Activated CD4-positive, alpha-beta T cell treated with anti-CD3 and anti-CD28 coated beads, Interleukin-2, amount 10 ng/mL, durations not matched to agents 24 days and 14 days (primary cell): Measurements from ENCODE around the gene PRKRIP1. TPM values are rescaled to one million over a fixed set of nuclear protein-coding genes. Genes with fewer than 3 reads are reported as not detected.
"Not testable (repeated sequence)": the region's sequence is repeated elsewhere in the genome, so short reads cannot be mapped to it uniquely, and the experiment has no call there.

Source experiments
- DNase-seq: peaks from one replicate; pipeline ENCODE4 v3.0.0; 2022
- H3K27ac Mint-ChIP-seq: one replicate; pipeline ENCODE4 v1.8.0; 2022; ENCODE audit warnings: mild to moderate bottlenecking, mixed read lengths
- H3K27me3 Mint-ChIP-seq: one replicate; pipeline ENCODE4 v1.8.0; 2022; ENCODE audit warnings: mixed read lengths
- H3K36me3 Mint-ChIP-seq: one replicate; pipeline ENCODE4 v1.8.0; 2022; ENCODE audit warnings: low read depth, mild to moderate bottlenecking, mixed read lengths
- H3K4me1 Mint-ChIP-seq: one replicate; pipeline ENCODE4 v1.8.0; 2021; ENCODE audit warnings: mixed read lengths
- H3K4me3 Mint-ChIP-seq: one replicate; pipeline ENCODE4 v1.8.0; 2022; ENCODE audit warnings: mild to moderate bottlenecking, moderate library complexity, mixed read lengths
- H3K9me3 Mint-ChIP-seq: one replicate; pipeline ENCODE4 v1.8.0; 2021; ENCODE audit warnings: mixed read lengths
- intact Hi-C: fragments of 100-400 bp; cut with micrococcal nuclease; formaldehyde crosslinking; loops from one replicate; pipeline ENCODE4 v1.15.1; 2023
- total RNA-seq: library from RNA; stranded (reverse); gene quantifications from 2 replicates; pipeline ENCODE4 v1.2.3, GENCODE V29; 2022

PRKRIP1 gene
- total RNA-seq, 1 donor from 2014 or later: 31.7 TPM

DNA sequence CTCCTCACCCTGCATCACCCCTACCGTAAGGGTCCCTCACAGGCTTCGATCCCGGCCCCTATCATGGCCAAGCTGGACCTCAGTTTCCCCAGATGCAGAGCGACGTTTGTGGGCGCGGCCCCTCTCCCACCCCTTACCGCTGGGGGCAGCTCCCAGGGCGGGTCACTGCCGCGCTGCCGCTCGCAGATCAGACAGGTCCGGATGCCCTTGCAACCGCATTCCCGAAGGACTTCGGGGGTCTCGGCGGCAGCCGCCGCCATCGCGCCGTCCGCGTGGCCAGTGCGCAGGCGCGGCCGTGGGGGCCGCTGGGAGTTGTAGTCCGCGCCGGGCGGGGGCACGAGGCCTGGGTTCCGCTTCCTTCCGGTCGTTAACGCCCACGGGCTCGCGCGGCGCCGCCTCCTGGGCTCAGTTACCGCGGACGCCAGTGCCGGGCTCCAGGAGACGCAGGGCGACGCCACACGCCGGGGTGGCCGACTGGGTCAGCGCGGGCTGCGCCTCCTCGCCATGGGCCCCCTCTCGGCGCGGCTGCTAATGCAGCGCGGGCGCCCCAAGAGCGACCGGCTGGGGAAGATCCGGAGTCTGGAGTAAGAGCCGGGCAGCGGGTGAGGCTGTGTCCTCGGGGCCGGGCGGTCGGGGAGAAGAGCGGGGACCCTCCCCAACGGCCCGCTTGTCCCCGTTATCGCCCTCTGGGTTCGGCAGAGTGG lies 68.6 kb downstream of the PRKRIP1 start, which contains the start of the genes ALKBH4 and LRWD1:
TSS of gene ALKBH4 (minus strand) at position 287 of the 704 bp plus-strand sequence. CDS start at position 260, 27 bp downstream.
TSS of gene LRWD1 (plus strand) at position 408 of the 704 bp plus-strand sequence. CDS start at position 505, 97 bp downstream.
- H3K4me1 Mint-ChIP-seq: peaks cover 24% of the 10 kb centered on the region
- no peaks in the 10 kb centered on the region for H3K27me3 Mint-ChIP-seq
- intact Hi-C loops: loop anchor here (1.0 to 10.0 kb wide), 4 partner anchors 38 to 180 kb away; partner anchors contain the start of genes PRKRIP1 and SH2B2
- H3K27ac Mint-ChIP-seq: peak within 1 kb of the TSS; percentile 85
- H3K36me3 Mint-ChIP-seq: peaks cover 5% of the 10 kb centered on the region
- peak within 1 kb of the TSS; percentile 95 for H3K4me3 Mint-ChIP-seq
- DNase-seq: peak; percentile 99
- no peaks in the 10 kb centered on the region for H3K9me3 Mint-ChIP-seq

DNA sequence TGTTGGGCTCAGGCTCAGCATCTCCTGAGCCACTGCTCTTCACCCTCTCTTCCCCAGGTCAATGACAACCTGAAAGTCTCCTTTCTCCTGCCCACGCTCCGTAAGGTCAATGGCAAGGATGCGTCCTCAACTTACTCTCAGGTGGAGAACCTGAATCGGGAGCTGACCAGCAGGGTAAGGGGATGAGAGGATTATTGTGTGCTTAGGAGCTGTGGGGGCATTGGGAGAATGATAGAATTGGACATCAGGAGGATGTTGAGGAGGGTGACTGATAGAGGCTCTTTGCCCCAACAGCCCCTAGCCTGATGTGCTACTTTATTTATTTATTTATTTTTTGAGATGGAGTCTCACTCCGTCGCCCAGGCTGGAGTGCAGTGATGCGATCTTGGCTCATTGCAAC lies 69.9 kb downstream of the PRKRIP1 start:
- no peak for DNase-seq
- H3K27me3 Mint-ChIP-seq: no peaks in the 10 kb centered on the region
- intact Hi-C loops: loop anchor here (10.0 kb wide), 1 partner anchor 181 kb away; the partner anchor contains the start of gene SH2B2
- peak overlapping the region; percentile 95 for H3K4me3 Mint-ChIP-seq
- H3K36me3 Mint-ChIP-seq: peaks cover 6% of the 10 kb centered on the region
- peak overlapping the region; percentile 17 for H3K27ac Mint-ChIP-seq
- no peaks in the 10 kb centered on the region for H3K9me3 Mint-ChIP-seq
- peaks cover 24% of the 10 kb centered on the region for H3K4me1 Mint-ChIP-seq

DNA sequence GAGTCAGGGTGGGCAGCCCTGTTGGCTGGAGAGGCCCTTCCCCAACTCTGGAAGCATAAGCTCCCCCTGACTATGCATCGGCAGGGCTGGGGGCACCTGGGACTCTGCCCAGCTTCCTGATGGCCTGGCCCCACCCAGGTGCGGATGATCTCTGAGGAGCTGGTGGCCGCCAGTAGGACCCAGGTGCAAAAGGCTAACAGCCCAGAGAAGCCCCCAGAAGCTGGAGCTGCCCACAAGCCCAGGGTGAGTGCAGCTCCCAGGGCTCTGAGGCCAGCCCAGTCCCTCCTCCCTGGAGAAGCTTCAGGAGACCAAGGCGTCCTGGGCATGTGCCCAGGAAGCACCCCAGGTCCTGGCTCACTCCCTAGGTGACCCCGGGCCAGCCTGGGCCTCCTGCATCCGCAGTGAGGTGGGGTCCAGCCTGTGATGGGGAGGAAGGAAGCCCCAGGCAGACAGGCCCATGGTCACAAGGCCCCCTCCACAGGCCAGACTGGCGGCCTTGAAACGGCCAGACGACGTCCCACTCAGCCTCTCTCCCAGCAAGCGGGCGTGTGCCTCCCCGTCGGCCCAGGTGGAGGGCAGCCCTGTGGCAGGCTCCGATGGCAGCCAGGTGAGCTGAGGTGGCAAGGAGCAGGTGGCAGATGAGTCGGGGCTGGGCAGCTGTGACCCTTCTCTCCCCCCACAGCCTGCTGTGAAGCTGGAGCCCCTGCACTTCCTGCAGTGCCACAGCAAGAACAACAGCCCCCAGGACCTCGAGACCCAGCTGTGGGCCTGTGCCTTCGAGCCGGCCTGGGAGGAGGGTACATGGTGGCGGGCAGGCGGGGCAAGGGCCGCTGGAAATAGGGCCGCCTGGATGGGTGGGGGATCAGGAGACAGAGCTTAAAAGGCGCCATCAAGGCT lies 71.7 kb downstream of the PRKRIP1 start:
- DNase-seq: no peak
- Mint-ChIP-seq H3K36me3 (peaks cover 11% of the 10 kb centered on the region), H3K27me3 (no peaks in the 10 kb centered on the region), H3K27ac (no peak overlapping the region), H3K9me3 (no peaks in the 10 kb centered on the region), H3K4me3 (no peak overlapping the region), H3K4me1 (peaks cover 19% of the 10 kb centered on the region)
- intact Hi-C loops: loop anchor here (10.0 kb wide), 1 partner anchor 183 kb away; the partner anchor contains the start of gene SH2B2

DNA sequence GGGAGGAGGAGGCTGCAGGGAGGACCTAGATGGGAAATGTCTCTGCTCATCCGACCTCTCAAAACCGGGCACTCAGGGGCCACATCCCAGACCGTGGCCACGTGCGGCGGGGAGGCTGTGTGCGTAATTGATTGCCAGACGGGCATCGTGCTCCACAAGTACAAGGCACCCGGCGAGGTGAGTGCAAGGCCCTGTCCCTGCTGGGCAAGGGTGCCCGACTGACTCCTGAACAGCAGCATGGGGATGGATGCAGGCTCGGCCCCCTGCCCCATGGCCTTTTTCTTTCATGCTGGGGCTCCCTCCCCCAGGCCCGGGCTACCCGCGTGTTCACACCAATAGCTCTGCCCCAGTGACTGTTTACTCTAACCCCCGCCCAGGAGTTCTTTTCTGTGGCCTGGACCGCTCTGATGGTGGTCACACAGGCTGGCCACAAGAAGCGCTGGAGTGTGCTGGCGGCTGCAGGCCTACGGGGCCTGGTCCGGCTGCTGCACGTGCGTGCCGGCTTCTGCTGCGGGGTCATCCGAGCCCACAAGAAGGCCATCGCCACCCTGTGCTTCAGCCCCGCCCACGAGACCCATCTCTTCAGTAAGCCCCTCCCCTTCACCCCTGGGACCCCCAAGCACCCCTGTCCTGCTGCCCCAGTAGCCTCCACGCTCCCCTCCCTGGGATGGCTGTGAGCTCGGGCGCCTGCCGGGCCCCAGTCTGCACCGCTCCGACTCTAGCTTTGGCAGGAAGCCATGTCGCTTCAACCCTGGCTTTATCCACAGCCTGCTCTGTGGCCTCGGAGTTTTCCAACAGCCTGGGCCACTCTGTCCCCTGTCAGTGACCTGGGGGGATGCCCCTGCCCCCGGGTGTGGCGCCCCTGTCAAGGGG lies 72.6 kb downstream of the PRKRIP1 start:
- peaks cover 17% of the 10 kb centered on the region for H3K4me1 Mint-ChIP-seq
- intact Hi-C loops: loop anchor here (10.0 kb wide), 1 partner anchor 184 kb away; the partner anchor contains the start of gene SH2B2
- no peak overlapping the region for H3K4me3 Mint-ChIP-seq
- H3K27me3 Mint-ChIP-seq: no peaks in the 10 kb centered on the region
- H3K9me3 Mint-ChIP-seq: no peaks in the 10 kb centered on the region
- H3K27ac Mint-ChIP-seq: no peak overlapping the region
- H3K36me3 Mint-ChIP-seq: peaks cover 15% of the 10 kb centered on the region
- DNase-seq: peak; percentile 51

DNA sequence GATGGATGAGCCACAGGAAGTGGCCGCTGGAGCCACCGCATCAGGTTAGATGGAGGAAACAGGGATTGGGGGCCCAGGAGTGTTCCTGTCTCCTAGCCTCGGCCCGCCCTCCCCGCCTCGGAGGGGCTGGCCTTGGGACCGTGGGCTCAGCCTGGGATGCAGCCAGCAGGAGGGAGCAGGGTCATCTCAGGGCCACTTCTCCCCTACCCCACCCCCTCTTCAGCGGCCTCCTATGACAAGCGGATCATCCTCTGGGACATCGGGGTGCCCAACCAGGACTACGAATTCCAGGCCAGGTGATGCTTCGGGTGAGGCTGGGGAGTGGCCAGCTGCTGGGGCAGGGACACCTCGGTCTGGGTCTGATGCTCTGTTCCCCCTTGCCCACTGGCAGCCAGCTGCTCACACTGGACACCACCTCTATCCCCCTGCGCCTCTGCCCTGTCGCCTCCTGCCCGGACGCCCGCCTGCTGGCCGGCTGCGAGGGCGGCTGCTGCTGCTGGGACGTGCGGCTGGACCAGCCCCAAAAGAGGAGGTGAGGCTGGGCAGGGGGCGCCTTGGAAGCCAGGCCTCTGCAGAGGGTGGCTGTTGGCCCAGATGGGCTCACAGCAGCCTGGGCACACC lies 73.3 kb downstream of the PRKRIP1 start:
- no peak overlapping the region for H3K27ac Mint-ChIP-seq
- intact Hi-C loops: loop anchor here (10.0 kb wide), 1 partner anchor 185 kb away; the partner anchor contains the start of gene SH2B2
- no peaks in the 10 kb centered on the region for H3K27me3 Mint-ChIP-seq
- H3K36me3 Mint-ChIP-seq: peaks cover 15% of the 10 kb centered on the region
- H3K4me1 Mint-ChIP-seq: peaks cover 11% of the 10 kb centered on the region
- no peaks in the 10 kb centered on the region for H3K9me3 Mint-ChIP-seq
- DNase-seq: peak; percentile 54
- H3K4me3 Mint-ChIP-seq: no peak overlapping the region

DNA sequence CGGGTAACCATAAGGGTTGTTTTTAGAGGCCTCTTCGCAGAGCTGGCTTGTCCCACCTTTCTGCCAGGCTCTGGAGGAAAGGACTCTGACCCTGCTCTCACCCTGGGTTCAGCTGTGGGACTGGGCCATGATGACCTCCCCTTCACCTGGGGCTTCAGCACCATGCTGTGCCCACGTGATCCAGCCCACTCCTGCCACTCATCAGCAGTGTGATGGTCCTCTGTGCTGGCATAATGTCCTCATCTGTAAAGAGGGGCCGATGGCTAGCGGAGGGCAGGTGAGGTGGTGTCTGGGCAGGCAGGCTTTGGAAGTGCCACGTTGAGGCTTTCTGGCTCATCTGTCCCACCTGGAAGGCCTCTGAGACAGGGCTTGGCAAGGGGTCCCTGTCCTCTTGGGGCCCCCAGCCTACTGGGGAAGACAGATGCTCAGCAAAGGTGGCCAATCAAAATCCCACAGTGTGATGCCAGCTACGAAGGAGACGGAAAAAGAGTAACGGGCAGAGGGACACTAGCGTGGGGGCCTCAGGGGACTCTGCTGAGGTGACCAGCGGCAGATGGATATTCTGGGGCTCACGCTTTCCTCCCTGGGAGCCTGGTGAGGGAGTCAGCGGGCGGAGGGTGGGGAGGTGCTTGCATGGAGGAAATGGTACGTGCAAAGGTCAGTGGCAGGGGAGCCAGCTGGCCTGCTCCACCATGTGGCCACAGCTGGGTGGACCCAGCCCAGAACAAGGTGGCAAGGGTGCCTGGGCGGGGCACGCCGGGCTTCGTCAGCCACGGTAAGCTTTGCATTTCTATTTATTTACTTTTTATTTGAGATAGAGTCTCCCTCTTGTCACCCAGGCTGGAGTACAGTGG lies 74.0 kb downstream of the PRKRIP1 start:
- Mint-ChIP-seq H3K9me3 (no peaks in the 10 kb centered on the region), H3K27me3 (no peaks in the 10 kb centered on the region), H3K4me1 (peaks cover 11% of the 10 kb centered on the region), H3K27ac (no peak overlapping the region), H3K4me3 (no peak overlapping the region), H3K36me3 (peaks cover 15% of the 10 kb centered on the region)
- intact Hi-C loops: loop anchor here (10.0 kb wide), 1 partner anchor 185 kb away; the partner anchor contains the start of gene SH2B2
- DNase-seq: peak; percentile 56

DNA sequence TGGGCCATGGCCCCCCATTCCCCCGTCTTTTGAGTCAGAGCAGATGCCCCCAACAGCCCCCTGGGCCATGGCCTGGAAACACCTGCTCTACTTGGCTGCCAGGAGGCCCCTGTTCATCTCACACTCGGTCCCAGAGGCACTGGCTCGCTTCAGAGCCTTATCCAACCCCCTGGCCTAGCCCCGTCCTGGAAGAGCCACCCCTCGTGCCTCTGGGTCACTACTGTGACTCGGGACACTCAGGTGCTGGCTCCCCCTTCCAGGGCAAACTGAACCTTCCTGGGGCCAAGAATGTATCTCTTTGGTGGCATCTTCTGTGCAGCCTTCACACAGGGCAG lies 75.6 kb downstream of the PRKRIP1 start:
- H3K27me3 Mint-ChIP-seq: no peaks in the 10 kb centered on the region
- H3K4me1 Mint-ChIP-seq: peaks cover 2% of the 10 kb centered on the region
- no peak for DNase-seq
- H3K36me3 Mint-ChIP-seq: peaks cover 13% of the 10 kb centered on the region
- H3K9me3 Mint-ChIP-seq: no peaks in the 10 kb centered on the region
- intact Hi-C loops: no loop called here
- H3K4me3 Mint-ChIP-seq: no peak overlapping the region
- H3K27ac Mint-ChIP-seq: no peak overlapping the region

DNA sequence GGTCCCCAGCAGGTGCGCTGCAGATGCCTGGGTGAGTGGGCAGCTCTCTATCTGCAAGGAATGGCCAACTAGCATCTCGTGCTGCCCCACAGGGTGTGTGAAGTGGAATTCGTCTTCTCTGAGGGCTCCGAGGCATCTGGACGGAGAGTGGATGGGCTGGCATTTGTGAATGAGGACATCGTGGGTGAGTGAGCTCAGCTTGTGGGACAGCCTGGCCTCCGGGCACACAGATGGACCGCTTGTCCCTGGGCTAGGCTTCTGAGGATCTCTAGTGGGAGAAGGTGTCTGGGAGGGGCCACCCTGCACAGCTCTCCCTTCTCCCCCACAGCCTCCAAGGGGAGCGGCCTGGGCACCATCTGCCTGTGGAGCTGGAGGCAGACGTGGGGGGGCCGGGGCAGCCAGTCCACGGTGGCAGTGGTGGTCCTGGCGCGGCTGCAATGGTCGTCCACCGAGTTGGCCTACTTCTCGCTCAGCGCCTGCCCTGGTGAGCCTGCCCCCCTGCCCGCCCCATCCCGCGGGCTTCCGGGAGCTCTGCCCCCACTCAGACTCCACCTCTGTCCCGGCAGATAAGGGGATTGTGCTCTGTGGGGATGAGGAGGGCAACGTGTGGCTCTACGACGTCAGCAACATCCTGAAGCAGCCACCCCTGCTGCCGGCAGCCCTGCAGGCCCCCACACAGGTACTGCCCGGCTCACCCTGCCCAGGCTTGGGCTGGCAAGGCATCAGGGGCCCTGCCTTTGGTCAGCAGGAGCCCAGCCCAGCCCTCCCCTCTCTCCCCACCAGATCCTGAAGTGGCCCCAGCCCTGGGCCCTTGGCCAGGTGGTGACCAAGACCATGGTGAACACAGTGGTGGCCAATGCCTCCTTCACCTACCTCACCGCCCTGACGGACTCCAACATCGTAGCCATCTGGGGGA lies 76.2 kb downstream of the PRKRIP1 start:
- no peak overlapping the region for H3K4me3 Mint-ChIP-seq
- intact Hi-C loops: no loop called here
- H3K4me1 Mint-ChIP-seq: no peaks in the 10 kb centered on the region
- no peaks in the 10 kb centered on the region for H3K27me3 Mint-ChIP-seq
- DNase-seq: peak; percentile 56
- no peak overlapping the region for H3K27ac Mint-ChIP-seq
- H3K9me3 Mint-ChIP-seq: no peaks in the 10 kb centered on the region
- peaks cover 13% of the 10 kb centered on the region for H3K36me3 Mint-ChIP-seq

DNA sequence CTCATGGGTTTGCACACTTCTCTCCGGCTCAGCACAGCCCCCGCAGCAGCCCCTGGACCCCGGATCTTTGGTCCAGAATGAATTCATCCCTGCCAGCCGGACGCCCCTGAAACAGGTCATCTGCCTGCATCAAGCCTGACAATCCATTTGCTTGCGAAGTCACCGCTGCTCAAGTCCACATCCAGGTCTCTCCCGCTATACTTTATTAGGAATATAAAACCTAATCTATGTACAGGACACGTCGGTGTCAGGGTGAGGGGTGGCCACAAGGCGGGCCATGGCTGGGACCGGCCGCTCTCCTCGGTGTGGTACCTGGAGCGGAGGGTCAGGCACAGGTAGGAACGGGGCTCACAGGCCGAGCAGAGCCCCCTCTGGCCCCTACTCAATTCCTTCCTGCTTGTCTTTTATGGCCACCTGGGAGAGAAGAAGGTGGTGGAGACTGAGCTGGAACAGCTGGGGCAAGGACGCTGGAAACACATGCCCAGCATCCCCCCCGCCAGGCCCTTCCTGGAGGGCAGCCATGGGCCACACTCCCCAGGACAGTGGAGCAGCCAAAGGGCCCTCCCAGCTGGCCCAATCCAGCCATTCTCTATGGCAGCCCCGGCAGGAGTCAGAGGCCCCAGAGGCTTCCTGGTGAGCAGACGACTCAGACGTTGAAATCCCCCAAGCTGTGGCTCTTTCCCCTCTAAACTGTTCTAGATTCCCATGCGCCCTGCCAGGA lies 77.3 kb downstream of the PRKRIP1 start:
- no peaks in the 10 kb centered on the region for H3K4me1 Mint-ChIP-seq
- H3K27me3 Mint-ChIP-seq: no peaks in the 10 kb centered on the region
- H3K27ac Mint-ChIP-seq: no peak overlapping the region
- H3K9me3 Mint-ChIP-seq: no peaks in the 10 kb centered on the region
- peak; percentile 53 for DNase-seq
- peaks cover 13% of the 10 kb centered on the region for H3K36me3 Mint-ChIP-seq
- intact Hi-C loops: no loop called here
- no peak overlapping the region for H3K4me3 Mint-ChIP-seq

DNA sequence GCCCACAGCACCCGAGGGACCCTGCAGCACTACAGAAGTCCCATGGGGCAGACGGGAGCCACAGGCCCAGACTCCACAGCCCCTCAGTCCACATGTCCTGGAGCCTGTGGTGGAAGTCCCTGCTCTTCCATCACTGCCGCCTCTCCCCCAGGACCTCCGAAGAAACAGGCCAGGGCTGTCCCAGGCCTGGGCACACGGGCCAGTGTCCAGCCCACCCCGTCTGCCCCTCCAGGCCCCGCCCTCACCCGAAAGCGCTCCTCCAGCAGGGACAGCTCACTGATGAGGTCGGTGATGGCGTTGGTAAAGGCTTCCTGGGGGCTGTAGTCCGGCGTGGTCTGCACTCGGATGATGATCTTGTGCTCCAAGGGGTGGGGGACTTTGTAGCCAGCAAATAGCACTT lies 78.0 kb downstream of the PRKRIP1 start:
- H3K36me3 Mint-ChIP-seq: peaks cover 13% of the 10 kb centered on the region
- H3K27me3 Mint-ChIP-seq: not testable (repeated sequence)
- DNase-seq: peak; percentile 47

More for the DNA sequence above, 78.0 kb downstream of the PRKRIP1 start:
- H3K9me3 Mint-ChIP-seq, H3K4me1 Mint-ChIP-seq, H3K4me3 Mint-ChIP-seq, intact Hi-C loops, H3K27ac Mint-ChIP-seq: not testable (repeated sequence)
